ENCODE data around the gene RFX4. TPM values are rescaled to one million over a fixed set of nuclear protein-coding genes. Genes with fewer than 3 reads are reported as not detected.

The RFX4 gene
- total and polyA plus RNA-seq, 9 of the 15 experiments (the other 6 are each of a cell fraction or from before 2014, with no cell fraction given): not detected

DNA sequence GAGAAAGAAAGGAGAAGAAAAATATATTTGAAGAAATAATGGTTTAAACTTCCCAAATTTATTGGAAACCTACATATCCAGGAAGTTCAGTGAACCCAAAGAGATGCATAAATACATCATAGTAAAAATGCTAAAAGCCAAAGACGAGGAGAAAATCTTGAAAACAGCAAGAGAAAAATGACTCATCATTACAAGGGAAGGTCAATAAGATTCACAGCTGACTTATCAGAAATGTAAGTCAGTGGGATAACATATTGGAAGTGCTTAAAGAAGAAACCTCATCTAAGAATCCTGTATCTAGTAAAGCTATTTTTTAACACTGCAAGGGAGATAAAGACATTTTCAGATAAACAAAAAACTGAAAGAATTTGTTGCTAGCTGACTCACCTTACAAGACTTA is 211.6 kb downstream of the RFX4 start (continued):
- TF ChIP-seq E2F8 (IDR thresholded peaks at IDR 0.05; ENCODE audit: low read depth, partially characterized antibody) (no peak), MAFG (tag; conservative IDR thresholded peaks at IDR 0.05) (peak; percentile 30; the same call in 1 of the 2 replicates), ATF6 (CRISPR knock-in tag; IDR thresholded peaks at IDR 0.05) (no peak), ILF3 (IDR thresholded peaks at IDR 0.05; ENCODE audit: borderline replicate concordance) (no peak), ZNF316 (IDR thresholded peaks at IDR 0.05) (peak; percentile 42; the same call in 1 of the 2 replicates)

DNA sequence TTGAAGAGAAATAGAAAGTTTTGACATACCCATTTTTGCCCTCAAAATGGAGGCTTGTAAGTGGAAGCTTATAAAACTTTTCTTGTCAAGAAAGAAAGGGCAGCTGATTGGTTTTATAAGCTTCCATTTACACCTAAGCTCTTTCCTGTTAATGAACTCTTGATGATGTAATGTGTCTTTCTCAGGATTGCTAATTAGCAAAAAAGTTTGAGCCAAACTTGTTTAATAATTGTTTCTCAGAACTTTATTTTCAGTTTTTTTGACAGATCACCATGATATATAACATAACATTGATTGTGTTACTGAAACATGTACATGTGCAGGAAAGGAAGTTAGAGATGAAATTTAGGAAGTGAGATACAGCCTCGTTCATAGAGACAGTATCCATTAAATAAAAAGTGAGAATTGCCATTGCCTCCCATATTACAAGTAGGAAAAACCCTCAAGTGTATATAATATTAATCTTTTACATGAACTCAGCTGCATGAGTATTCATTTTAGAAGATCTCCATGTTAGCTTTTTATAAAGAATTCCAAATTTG is 218.4 kb downstream of the RFX4 start:
- DNase-seq (ENCODE audit: extremely low read depth in 1 of 4, low spot score in 3 of 4): no peak
- peak; percentile 28; the same call in 1 of the 2 replicates for TF ChIP-seq ATF3 (IDR thresholded peaks at IDR 0.05)
- TF ChIP-seq ATF3 (CRISPR knock-in tag; conservative IDR thresholded peaks at IDR 0.05): no peak
- TF ChIP-seq PCBP2 (IDR thresholded peaks at IDR 0.05; ENCODE audit: low read depth, low read length, poor library complexity, severe bottlenecking): no peak

More for the DNA sequence above, 218.4 kb downstream of the RFX4 start:
- Histone ChIP-seq H3K27ac (ENCODE audit: extremely low read depth, low read depth, low read length) (no peak overlapping the region), H3K36me3 (ENCODE audit: control insufficient read depth, insufficient read depth, low read length) (peaks cover 5% of the 10 kb centered on the region; the same call in 1 of the 3 replicates), H3K4me1 (replicated peaks in 1 of 2; ENCODE audit: control insufficient read depth in 2 of 2, insufficient read depth in 2 of 2, low read length in 2 of 2) (no peaks in the 10 kb centered on the region), H3K4me2 (ENCODE audit: insufficient read depth, low read length) (no peak overlapping the region), H3K9me3 (replicated peaks; ENCODE audit: control insufficient read depth, insufficient read depth, low read depth, low read length) (no peaks in the 10 kb centered on the region), H3K4me3 (no peak overlapping the region), H3K9me1 (ENCODE audit: control insufficient read depth, insufficient read depth, low read length) (no peaks in the 10 kb centered on the region), H3K9ac (ENCODE audit: insufficient read depth in 1 of 2, low read depth in 2 of 2, low read length in 2 of 2) (no peak overlapping the region), H3K79me2 (ENCODE audit: control insufficient read depth, insufficient read depth, low read length) (no peaks in the 10 kb centered on the region), H2AFZ (ENCODE audit: low read depth, low read length) (no peak overlapping the region), H4K20me1 (replicated peaks; ENCODE audit: control insufficient read depth, insufficient read depth, low read length) (no peaks in the 10 kb centered on the region), H3K27me3 (ENCODE audit: control insufficient read depth in 2 of 2, insufficient read depth in 2 of 2, low read length in 2 of 2) (no peaks in the 10 kb centered on the region)
- ChIA-PET POLR2A (interaction anchor here (1.2 to 1.5 kb wide), 2 partner anchors 14 to 18 kb away, joined by 3 read pairs; no protein-coding TSS in a partner anchor), CTCF (ENCODE audit: low intra/inter-chr PET ratio) (no interaction called here)
- intact Hi-C loops (cut with micrococcal nuclease) (no loop called here), in situ Hi-C loops (cut with MboI) (no loop called here)
- no peak for FAIRE-seq
- no TSS peak for BruUV-seq (replicated peaks)
- no peak for ATAC-seq
- 31% methylated on average over 1 of the region's 1 CpG for WGBS (ENCODE audit: insufficient coverage, low coverage, missing lambda C conversion rate)
